ENCODE data around the gene MACO1. TPM values are rescaled to one million over a fixed set of nuclear protein-coding genes. Genes with fewer than 3 reads are reported as not detected.

The MACO1 gene
- total and polyA plus RNA-seq, 2 of the 13 experiments (the other 11 are each of a cell fraction or from before 2014, with no cell fraction given) = 9.7 to 17.0 TPM

DNA sequence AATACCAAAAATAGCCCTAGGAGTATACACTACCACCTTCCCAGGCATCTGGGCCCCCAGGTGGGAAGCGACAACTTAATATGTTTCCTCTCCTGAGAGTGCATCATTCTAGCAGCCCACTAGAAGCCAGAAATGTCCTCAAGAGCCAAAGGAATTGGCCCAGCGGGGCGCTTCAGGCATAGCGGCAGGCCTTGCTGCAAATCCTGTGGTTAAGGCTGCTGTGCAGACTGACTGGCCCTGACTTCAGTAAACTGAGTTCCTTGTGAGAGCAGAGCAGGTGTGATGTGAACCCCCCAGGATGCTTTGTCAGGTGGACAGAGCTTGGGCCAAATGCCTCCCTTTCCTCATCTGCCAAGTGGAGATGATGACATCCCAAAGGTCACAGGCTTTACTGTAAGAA is 83.0 kb downstream of the MACO1 start:
- FAIRE-seq (no peak), ATAC-seq (no peak), DNase-seq (ENCODE audit: low spot score) (no peak)
- TF ChIP-seq NCOA5 (CRISPR knock-in tag; IDR thresholded peaks at IDR 0.05) = no peak
- no peak for TF ChIP-seq MYC (CRISPR knock-in tag; IDR thresholded peaks at IDR 0.05; ENCODE audit: borderline replicate concordance)
- no peak for TF ChIP-seq NFKB2 (CRISPR knock-in tag; IDR thresholded peaks at IDR 0.05; ENCODE audit: borderline replicate concordance)
- TF ChIP-seq ZNF773 (CRISPR knock-in tag; IDR thresholded peaks at IDR 0.05; ENCODE audit: borderline replicate concordance) = no peak
- TF ChIP-seq, protein P1, sequence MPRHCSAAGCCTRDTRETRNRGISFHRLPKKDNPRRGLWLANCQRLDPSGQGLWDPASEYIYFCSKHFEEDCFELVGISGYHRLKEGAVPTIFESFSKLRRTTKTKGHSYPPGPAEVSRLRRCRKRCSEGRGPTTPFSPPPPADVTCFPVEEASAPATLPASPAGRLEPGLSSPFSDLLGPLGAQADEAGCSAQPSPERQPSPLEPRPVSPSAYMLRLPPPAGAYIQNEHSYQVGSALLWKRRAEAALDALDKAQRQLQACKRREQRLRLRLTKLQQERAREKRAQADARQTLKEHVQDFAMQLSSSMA (CRISPR knock-in tag; IDR thresholded peaks at IDR 0.05) = no peak
- no peak for TF ChIP-seq REXO4 (CRISPR knock-in tag; IDR thresholded peaks at IDR 0.05; ENCODE audit: borderline replicate concordance)
- TF ChIP-seq ZNF382 (CRISPR knock-in tag; IDR thresholded peaks at IDR 0.05; ENCODE audit: borderline replicate concordance) = no peak
- TF ChIP-seq HOXA3 (CRISPR knock-in tag; IDR thresholded peaks at IDR 0.05) = no peak
- TF ChIP-seq NR2C2 (CRISPR knock-in tag; IDR thresholded peaks at IDR 0.05; ENCODE audit: borderline replicate concordance) = no peak
- no peak for TF ChIP-seq ZNF317 (CRISPR knock-in tag; IDR thresholded peaks at IDR 0.05)
- ChIA-PET POLR2A (no interaction called here), CTCF (ENCODE audit: low intra/inter-chr PET ratio, low total read pairs) (no interaction called here)
- Histone ChIP-seq H3K27ac (ENCODE audit: extremely low read length, insufficient read depth, low read length) (no peak overlapping the region), H3K4me1 (ENCODE audit: insufficient read depth, low read length) (no peaks in the 10 kb centered on the region), H3K27me3 (ENCODE audit: control insufficient read depth in 1 of 2, insufficient read depth in 2 of 2, low read length in 2 of 2) (no peaks in the 10 kb centered on the region; a peak in 1 of 5 replicates), H4K20me1 (ENCODE audit: insufficient read depth, low read length) (no peaks in the 10 kb centered on the region), H3K9ac (ENCODE audit: insufficient read depth, low read depth, low read length) (no peak overlapping the region), H2AFZ (ENCODE audit: low read length) (no peak overlapping the region), H3K4me3 (replicated peaks in 1 of 3; ENCODE audit: insufficient read depth in 1 of 3, low read depth in 2 of 3, low read length in 3 of 3) (no peak overlapping the region), H3K9me3 (ENCODE audit: low read length) (no peaks in the 10 kb centered on the region), H3K4me2 (ENCODE audit: low read depth, low read length) (no peak overlapping the region), H3K79me2 (ENCODE audit: insufficient read depth, low read length) (no peaks in the 10 kb centered on the region), H3K36me3 (replicated peaks in 1 of 2; ENCODE audit: control insufficient read depth in 1 of 2, insufficient read depth in 2 of 2, low read length in 2 of 2) (no peaks in the 10 kb centered on the region)
- BruUV-seq (replicated peaks) = no TSS peak
- in situ Hi-C loops (cut with HindIII; ENCODE audit: extremely low pct_ligation_motif_present, low pct_unique_long_range_greater_than_20kb) (loop anchor here (25.0 kb wide), 1 partner anchor 101 kb away; the partner anchor contains the start of gene RHCE), intact Hi-C loops (cut with micrococcal nuclease; ENCODE audit: unreplicated experiment) (no loop called here)
- 84% methylated on average over 4 of the region's 4 CpGs for WGBS (ENCODE audit: low lambda C conversion rate)

Measured in HepG2 (cell line).